GM19455 (cell line): ENCODE measurements around the gene SCN10A.

Source experiments
- ATAC-seq: cut with Tn5 transposase; IDR thresholded peaks from one replicate; pipeline ENCODE4 v1.9.1; 2021; ENCODE audit not compliant: unreplicated experiment

Gene SCN10A

GRCh38 chr3:38782148-38782547 is 33.9 kb downstream of the SCN10A start:
- ATAC-seq = no peak

- ATAC-seq = no peak
Measured at GRCh38 chr3:38773528-38773927, 42.5 kb downstream of the SCN10A start.

- no peak for ATAC-seq
Measured at GRCh38 chr3:38763569-38763968, 52.4 kb downstream of the SCN10A start.

- no peak for ATAC-seq
Measured at GRCh38 chr3:38758557-38758956, 57.5 kb downstream of the SCN10A start.

- no peak for ATAC-seq
Measured at GRCh38 chr3:38757721-38758120, 58.3 kb downstream of the SCN10A start.

- ATAC-seq = no peak
Measured at GRCh38 chr3:38756892-38757291, 59.1 kb downstream of the SCN10A start.

- no peak for ATAC-seq
Measured at GRCh38 chr3:38755130-38755529, 60.9 kb downstream of the SCN10A start.

- no peak for ATAC-seq
Measured at GRCh38 chr3:38746641-38747040, 69.4 kb downstream of the SCN10A start.

- no peak for ATAC-seq
Measured at GRCh38 chr3:38743043-38743442, 73.0 kb downstream of the SCN10A start.

- ATAC-seq = no peak
Measured at GRCh38 chr3:38742550-38742949, 73.5 kb downstream of the SCN10A start.

- no peak for ATAC-seq
Measured at GRCh38 chr3:38740537-38740936, 75.5 kb downstream of the SCN10A start.

- ATAC-seq = no peak
Measured at GRCh38 chr3:38739931-38740330, 76.1 kb downstream of the SCN10A start.

GRCh38 chr3:38739396-38739689 is 76.7 kb downstream of the SCN10A start:
- ATAC-seq = no peak

- ATAC-seq = no peak
Measured at GRCh38 chr3:38738630-38739395, 77.2 kb downstream of the SCN10A start.

- no peak for ATAC-seq
Measured at GRCh38 chr3:38731522-38731921, 84.5 kb downstream of the SCN10A start.

- ATAC-seq = no peak
Measured at GRCh38 chr3:38730281-38730680, 85.7 kb downstream of the SCN10A start.

GRCh38 chr3:38728008-38728407 is 88.0 kb downstream of the SCN10A start:
- ATAC-seq = no peak

GRCh38 chr3:38726751-38727150 is 89.3 kb downstream of the SCN10A start:
- ATAC-seq = no peak

GRCh38 chr3:38725726-38726419 is 90.1 kb downstream of the SCN10A start:
- ATAC-seq = no peak

GRCh38 chr3:38724392-38724736 is 91.7 kb downstream of the SCN10A start:
- no peak for ATAC-seq

GRCh38 chr3:38723569-38724391 is 92.2 kb downstream of the SCN10A start:
- no peak for ATAC-seq
